HepG2 (cell line): ENCODE results near the gene ITGA7. TPM values are rescaled to one million over a fixed set of nuclear protein-coding genes. Genes with fewer than 3 reads are reported as not detected.

Experiments
- ATAC-seq: fragments of 200-7000 bp; cut with Tn5 transposase; 3 replicates; pipeline ENCODE4 v1.9.1; 2020; ENCODE audit warnings: mild to moderate bottlenecking, moderate library complexity
- BruUV-seq: library from RNA; stranded (reverse); fragments of 400-500 nt; replicated peaks from 2 replicates; lab custom pipeline; 2021; lab: Mats Ljungman, UMichigan
- CTCF ChIA-PET: fragments of 300-600 bp; formaldehyde crosslinking; extraction: SDS; loops from one replicate; lab custom pipeline; 2021; ENCODE audit warnings: low total read pairs, inconsistent platforms, low intra/inter-chr PET ratio; lab: Yijun Ruan, JAX
- POLR2A ChIA-PET: fragments of 350-600 bp; sonication (Branson Sonifier 250); formaldehyde crosslinking; loops from one replicate; lab custom pipeline; 2020; ENCODE audit warnings: antibody characterized with exemption, inconsistent platforms; lab: Yijun Ruan, JAX
- DNase-seq: peaks from one replicate; pipeline ENCODE4 v3.0.0-alpha.2; 2015; ENCODE audit warnings: low spot score
- FAIRE-seq: peaks from 3 replicates; lab custom pipeline; 2011; peaks lifted over from hg19 to GRCh38; lab: Jason Lieb, UNC
- H2AFZ ChIP-seq: one replicate; pipeline ENCODE4 v1.6.1; 2011; ENCODE audit warnings: low read length, inconsistent platforms
- H3K27ac ChIP-seq: fragments of 300-600 bp; 3 replicates; pipeline ENCODE4 v1.8.0; 2011; ENCODE audit warnings: mixed run types, mild to moderate bottlenecking, mixed read lengths, low read length, inconsistent platforms; ENCODE audit not compliant: insufficient read depth; ENCODE audit errors: extremely low read length
- H3K27me3 ChIP-seq, 2 experiments: fragments of 200-600 bp in 1 of 2; 2 replicates in 1 of 2; 3 replicates in 1 of 2; pipeline versions ENCODE4 v1.6.0 to v1.8.0; 2011; ENCODE audit warnings: low read length in 2 of 2, mild to moderate bottlenecking in 2 of 2, moderate library complexity in 2 of 2, inconsistent platforms in 1 of 2; ENCODE audit not compliant: insufficient read depth in 2 of 2, control insufficient read depth in 1 of 2
- H3K36me3 ChIP-seq, 2 experiments: fragments of 200-600 bp in 1 of 2; replicated peaks in 1 of 2; 2 replicates in 1 of 2; 3 replicates in 1 of 2; pipeline versions ENCODE4 v1.5.1 to v1.8.0; 2011; ENCODE audit warnings: low read length in 2 of 2, inconsistent platforms in 1 of 2; ENCODE audit not compliant: insufficient read depth in 2 of 2, control insufficient read depth in 1 of 2
- H3K4me1 ChIP-seq: 2 replicates; pipeline ENCODE4 v1.5.1; 2012; ENCODE audit warnings: low read length, inconsistent platforms; ENCODE audit not compliant: insufficient read depth
- H3K4me2 ChIP-seq: 2 replicates; pipeline ENCODE4 v1.6.0; 2011; ENCODE audit warnings: low read depth, low read length, inconsistent platforms
- H3K4me3 ChIP-seq, 3 experiments: fragments of 200-600 bp in 1 of 3; sonication (generic), shearing (Covaris generic) in 1 of 3; replicated peaks in 1 of 3; 2 replicates each; pipeline ENCODE4 v1.5.1; 2011 to 2016; ENCODE audit warnings: low read length in 3 of 3, inconsistent platforms in 2 of 3, low read depth in 2 of 3, mild to moderate bottlenecking in 2 of 3, control low read depth in 1 of 3, mixed read lengths in 1 of 3; ENCODE audit not compliant: insufficient read depth in 1 of 3
- H3K79me2 ChIP-seq: one replicate; pipeline ENCODE4 v1.6.1; 2011; ENCODE audit warnings: low read length, inconsistent platforms; ENCODE audit not compliant: insufficient read depth
- H3K9ac ChIP-seq: 2 replicates; pipeline ENCODE4 v1.6.0; 2011; ENCODE audit warnings: mild to moderate bottlenecking, low read depth, low read length, inconsistent platforms; ENCODE audit not compliant: insufficient read depth
- H3K9me3 ChIP-seq: 2 replicates; pipeline ENCODE4 v1.5.1; 2012; ENCODE audit warnings: mild to moderate bottlenecking, low read length
- H4K20me1 ChIP-seq: 2 replicates; pipeline ENCODE4 v1.6.0; 2011; ENCODE audit warnings: inconsistent platforms, mild to moderate bottlenecking, low read length, moderate library complexity; ENCODE audit not compliant: insufficient read depth
- AGO2 ChIP-seq: fragments of 200-400 bp; formaldehyde crosslinking; optimal IDR thresholded peaks from 2 replicates; pipeline ENCODE3; 2017; ENCODE audit warnings: mild to moderate bottlenecking, low read depth, low read length, moderate library complexity
- NFE2L2 ChIP-seq: fragments of 150-350 bp; IDR thresholded peaks from 2 replicates; pipeline ENCODE4 v1.6.1; 2014; ENCODE audit warnings: low read length
- SIN3A ChIP-seq: IDR thresholded peaks from 2 replicates; pipeline ENCODE4 v1.6.1; 2011; ENCODE audit warnings: low read depth, mild to moderate bottlenecking, control low read depth, low read length, borderline replicate concordance
- TBX3 ChIP-seq: fragments of 450-650 bp; IDR thresholded peaks from 2 replicates; pipeline ENCODE4 v1.6.1; 2017; ENCODE audit warnings: antibody characterized with exemption, mild to moderate bottlenecking, inconsistent platforms, borderline replicate concordance
- TERF1 ChIP-seq: sonication (generic); formaldehyde crosslinking; IDR thresholded peaks from 2 replicates; pipeline ENCODE4 v1.8.0; 2022; ENCODE audit warnings: mild to moderate bottlenecking, missing genetic modification reagents, moderate library complexity
- ZBTB44 ChIP-seq: sonication (generic); formaldehyde crosslinking; IDR thresholded peaks from 2 replicates; pipeline ENCODE4 v1.4.0; 2020; ENCODE audit warnings: missing genetic modification reagents
- ZKSCAN1 ChIP-seq: fragments of 150-350 bp; IDR thresholded peaks from 2 replicates; pipeline ENCODE4 v1.6.1; 2014; ENCODE audit warnings: low read length
- ZNF12 ChIP-seq: sonication (generic); formaldehyde crosslinking; IDR thresholded peaks from 2 replicates; pipeline ENCODE4 v1.5.0; 2020; ENCODE audit warnings: missing genetic modification reagents
- ZNF230 ChIP-seq: sonication (generic); formaldehyde crosslinking; IDR thresholded peaks from 2 replicates; pipeline ENCODE4 v1.4.0; 2020; ENCODE audit warnings: mild to moderate bottlenecking, missing genetic modification reagents
- ZNF7 ChIP-seq: IDR thresholded peaks from 2 replicates; pipeline ENCODE4 v1.6.1; 2016; ENCODE audit warnings: missing biosample characterization, missing genetic modification reagents
- ZNF749 ChIP-seq: sonication (generic); formaldehyde crosslinking; IDR thresholded peaks from 2 replicates; pipeline ENCODE4 v1.8.0; 2022; ENCODE audit warnings: mild to moderate bottlenecking, missing genetic modification reagents, moderate library complexity, borderline replicate concordance
- ZNF878 ChIP-seq: sonication (generic); formaldehyde crosslinking; IDR thresholded peaks from 2 replicates; pipeline ENCODE4 v1.8.1; 2023; ENCODE audit warnings: mild to moderate bottlenecking, missing genetic modification reagents, moderate library complexity
- ZSCAN25 ChIP-seq: sonication (generic); formaldehyde crosslinking; IDR thresholded peaks from 2 replicates; pipeline ENCODE4 v1.8.0; 2022; ENCODE audit warnings: mild to moderate bottlenecking, missing genetic modification reagents
- WGBS: methylation state at CpG from one replicate; pipeline ENCODE4 v1.1.6; 2017; ENCODE audit warnings: low lambda C conversion rate; 5-methylcytosine and 5-hydroxymethylcytosine counted together
- in situ Hi-C: cut with HindIII; loops from 2 replicates; pipeline ENCODE4 v1.10.0; 2017; ENCODE audit warnings: low pct_unique_long_range_greater_than_20kb; ENCODE audit not compliant: extremely low pct_ligation_motif_present
- intact Hi-C: fragments of 100-400 bp; cut with micrococcal nuclease; formaldehyde crosslinking; loops from one replicate; pipeline ENCODE4 v1.10.0; 2022; ENCODE audit not compliant: unreplicated experiment
- polyA plus RNA-seq, 8 experiments: library from polyadenylated mRNA; depleted of rRNA in 3 of 8; stranded (reverse) in 7 of 8; unstranded in 1 of 8; fragments of >200 nt; fragmentation: Illumina TruSeq in 4 of 8; extraction: Trizol in 4 of 8; gene quantifications; 2 replicates each; pipeline versions ENCODE4 v1.2.1 to v1.2.3, GENCODE V29; 2011 to 2016; ENCODE audit warnings: low read depth in 4 of 8, missing spikeins in 1 of 8, mixed read lengths in 1 of 8; ENCODE audit not compliant: insufficient read depth in 1 of 8
- total RNA-seq, 5 experiments: library from RNA; depleted of rRNA; stranded (reverse); fragments of >200 nt; fragmentation: Illumina TruSeq; extraction: Trizol; gene quantifications; 2 replicates each; pipeline ENCODE4 v1.2.3, GENCODE V29; 2016; ENCODE audit warnings: low read depth in 1 of 5
- TF ChIP-seq, protein P1 (sequence below): sonication (generic); formaldehyde crosslinking; IDR thresholded peaks from 2 replicates; pipeline ENCODE4 v1.4.0; 2020; ENCODE audit warnings: missing genetic modification reagents
- TF ChIP-seq, protein P2 (sequence below): sonication (generic); formaldehyde crosslinking; conservative IDR thresholded peaks from 2 replicates; pipeline ENCODE4 v1.5.0; 2020; ENCODE audit warnings: missing genetic modification reagents

The ITGA7 gene
- total and polyA plus RNA-seq, 2 of the 13 experiments (the other 11 are each of a cell fraction or from before 2014, with no cell fraction given) = 0.65 to 0.75 TPM

GRCh38 chr12:55637467-55637866 is 70.2 kb downstream of the ITGA7 start:
- H3K4me1 ChIP-seq = no peaks in the 10 kb centered on the region
- no peaks in the 10 kb centered on the region for H3K36me3 ChIP-seq
- H3K9ac ChIP-seq = no peak overlapping the region
- no peak overlapping the region for H2AFZ ChIP-seq
- FAIRE-seq (no peak), ATAC-seq (no peak), DNase-seq (no peak)
- no peak overlapping the region for H3K27ac ChIP-seq
- ChIA-PET CTCF (no interaction called here), POLR2A (no interaction called here)
- no peaks in the 10 kb centered on the region for H3K79me2 ChIP-seq
- no TSS peak for BruUV-seq
- H3K4me2 ChIP-seq = no peak overlapping the region
- peaks cover 3 to 11% of the 10 kb centered on the region in 2 experiments; a peak in 3 of 5 replicates for H3K27me3 ChIP-seq
- H3K4me3 ChIP-seq = no peak overlapping the region
- no peaks in the 10 kb centered on the region for H3K9me3 ChIP-seq
- in situ Hi-C loops (no loop called here), intact Hi-C loops (no loop called here)
- no peaks in the 10 kb centered on the region for H4K20me1 ChIP-seq
- WGBS = 33% methylated on average over 15 of the region's 15 CpGs
- TF ChIP-seq ZNF878 = no peak
- no peak for TF ChIP-seq TBX3
- no peak for TF ChIP-seq TERF1 (CRISPR knock-in tag)
- TF ChIP-seq ZNF230 (CRISPR knock-in tag) = no peak
- TF ChIP-seq ZSCAN25 (CRISPR knock-in tag) = no peak
- TF ChIP-seq SIN3A = no peak
- TF ChIP-seq, protein P1, sequence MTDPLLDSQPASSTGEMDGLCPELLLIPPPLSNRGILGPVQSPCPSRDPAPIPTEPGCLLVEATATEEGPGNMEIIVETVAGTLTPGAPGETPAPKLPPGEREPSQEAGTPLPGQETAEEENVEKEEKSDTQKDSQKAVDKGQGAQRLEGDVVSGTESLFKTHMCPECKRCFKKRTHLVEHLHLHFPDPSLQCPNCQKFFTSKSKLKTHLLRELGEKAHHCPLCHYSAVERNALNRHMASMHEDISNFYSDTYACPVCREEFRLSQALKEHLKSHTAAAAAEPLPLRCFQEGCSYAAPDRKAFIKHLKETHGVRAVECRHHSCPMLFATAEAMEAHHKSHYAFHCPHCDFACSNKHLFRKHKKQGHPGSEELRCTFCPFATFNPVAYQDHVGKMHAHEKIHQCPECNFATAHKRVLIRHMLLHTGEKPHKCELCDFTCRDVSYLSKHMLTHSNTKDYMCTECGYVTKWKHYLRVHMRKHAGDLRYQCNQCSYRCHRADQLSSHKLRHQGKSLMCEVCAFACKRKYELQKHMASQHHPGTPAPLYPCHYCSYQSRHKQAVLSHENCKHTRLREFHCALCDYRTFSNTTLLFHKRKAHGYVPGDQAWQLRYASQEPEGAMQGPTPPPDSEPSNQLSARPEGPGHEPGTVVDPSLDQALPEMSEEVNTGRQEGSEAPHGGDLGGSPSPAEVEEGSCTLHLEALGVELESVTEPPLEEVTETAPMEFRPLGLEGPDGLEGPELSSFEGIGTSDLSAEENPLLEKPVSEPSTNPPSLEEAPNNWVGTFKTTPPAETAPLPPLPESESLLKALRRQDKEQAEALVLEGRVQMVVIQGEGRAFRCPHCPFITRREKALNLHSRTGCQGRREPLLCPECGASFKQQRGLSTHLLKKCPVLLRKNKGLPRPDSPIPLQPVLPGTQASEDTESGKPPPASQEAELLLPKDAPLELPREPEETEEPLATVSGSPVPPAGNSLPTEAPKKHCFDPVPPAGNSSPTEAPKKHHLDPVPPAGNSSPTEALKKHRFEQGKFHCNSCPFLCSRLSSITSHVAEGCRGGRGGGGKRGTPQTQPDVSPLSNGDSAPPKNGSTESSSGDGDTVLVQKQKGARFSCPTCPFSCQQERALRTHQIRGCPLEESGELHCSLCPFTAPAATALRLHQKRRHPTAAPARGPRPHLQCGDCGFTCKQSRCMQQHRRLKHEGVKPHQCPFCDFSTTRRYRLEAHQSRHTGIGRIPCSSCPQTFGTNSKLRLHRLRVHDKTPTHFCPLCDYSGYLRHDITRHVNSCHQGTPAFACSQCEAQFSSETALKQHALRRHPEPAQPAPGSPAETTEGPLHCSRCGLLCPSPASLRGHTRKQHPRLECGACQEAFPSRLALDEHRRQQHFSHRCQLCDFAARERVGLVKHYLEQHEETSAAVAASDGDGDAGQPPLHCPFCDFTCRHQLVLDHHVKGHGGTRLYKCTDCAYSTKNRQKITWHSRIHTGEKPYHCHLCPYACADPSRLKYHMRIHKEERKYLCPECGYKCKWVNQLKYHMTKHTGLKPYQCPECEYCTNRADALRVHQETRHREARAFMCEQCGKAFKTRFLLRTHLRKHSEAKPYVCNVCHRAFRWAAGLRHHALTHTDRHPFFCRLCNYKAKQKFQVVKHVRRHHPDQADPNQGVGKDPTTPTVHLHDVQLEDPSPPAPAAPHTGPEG (CRISPR knock-in tag) = no peak
- no peak for TF ChIP-seq AGO2
- TF ChIP-seq, protein P2, sequence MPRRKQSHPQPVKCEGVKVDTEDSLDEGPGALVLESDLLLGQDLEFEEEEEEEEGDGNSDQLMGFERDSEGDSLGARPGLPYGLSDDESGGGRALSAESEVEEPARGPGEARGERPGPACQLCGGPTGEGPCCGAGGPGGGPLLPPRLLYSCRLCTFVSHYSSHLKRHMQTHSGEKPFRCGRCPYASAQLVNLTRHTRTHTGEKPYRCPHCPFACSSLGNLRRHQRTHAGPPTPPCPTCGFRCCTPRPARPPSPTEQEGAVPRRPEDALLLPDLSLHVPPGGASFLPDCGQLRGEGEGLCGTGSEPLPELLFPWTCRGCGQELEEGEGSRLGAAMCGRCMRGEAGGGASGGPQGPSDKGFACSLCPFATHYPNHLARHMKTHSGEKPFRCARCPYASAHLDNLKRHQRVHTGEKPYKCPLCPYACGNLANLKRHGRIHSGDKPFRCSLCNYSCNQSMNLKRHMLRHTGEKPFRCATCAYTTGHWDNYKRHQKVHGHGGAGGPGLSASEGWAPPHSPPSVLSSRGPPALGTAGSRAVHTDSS = no peak
- TF ChIP-seq ZNF12 (CRISPR knock-in tag) = no peak
- no peak for TF ChIP-seq ZBTB44 (CRISPR knock-in tag)
- no peak for TF ChIP-seq NFE2L2
- no peak for TF ChIP-seq ZNF7
- TF ChIP-seq ZKSCAN1 = no peak
- TF ChIP-seq ZNF749 (CRISPR knock-in tag) = no peak
